Kidney epithelial cell (primary cell): ENCODE measurements around the gene GART. TPM values are rescaled to one million over a fixed set of nuclear protein-coding genes. Genes with fewer than 3 reads are reported as not detected.

Experiments used
- DNase-seq: peaks from one replicate; pipeline ENCODE4 v3.0.0-alpha.2; 2010; ENCODE audit warnings: low read depth
- H3K27me3 ChIP-seq: 2 replicates; pipeline ENCODE4 v1.6.0; 2011; ENCODE audit warnings: low read length; ENCODE audit not compliant: control insufficient read depth, insufficient read depth
- H3K36me3 ChIP-seq: 2 replicates; pipeline ENCODE4 v1.5.1; 2011; ENCODE audit warnings: low read length; ENCODE audit not compliant: control insufficient read depth, insufficient read depth
- H3K4me3 ChIP-seq: 2 replicates; pipeline ENCODE4 v1.5.1; 2011; ENCODE audit warnings: low read depth, mild to moderate bottlenecking, control low read depth, low read length
- total RNA-seq: library from RNA; depleted of rRNA; stranded (reverse); fragments of >200 nt; gene quantifications from 2 replicates; pipeline ENCODE4 v1.2.3, GENCODE V29; 2015
- TF ChIP-seq, protein P1 (sequence below): IDR thresholded peaks from 2 replicates; pipeline ENCODE4 v1.5.1; 2011; ENCODE audit warnings: mild to moderate bottlenecking, moderate library complexity, low read length, control low read depth, inconsistent platforms; ENCODE audit not compliant: insufficient read depth, poor library complexity, severe bottlenecking

The GART gene
- total RNA-seq, 1 donor from 2014 or later = 161 TPM

DNA sequence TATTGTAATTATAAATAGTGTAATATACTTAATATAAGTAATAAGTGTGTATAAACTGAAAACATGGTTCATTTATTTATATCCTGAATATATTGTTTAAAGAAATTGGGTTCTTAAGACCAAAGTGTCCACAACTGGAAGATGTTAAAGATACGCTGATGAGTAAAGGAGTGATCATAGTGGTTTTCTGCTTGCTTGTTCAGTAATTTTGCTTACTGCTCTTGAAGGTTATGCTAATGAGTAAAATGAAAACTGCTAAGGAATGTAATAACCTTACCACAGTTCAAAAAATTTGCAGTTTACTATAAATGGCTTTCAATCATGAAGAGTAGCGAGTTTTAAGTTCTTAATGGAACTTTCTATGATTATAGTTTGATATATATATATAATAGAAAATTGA, 24.6 kb upstream of the GART start:
- no peak overlapping the region for H3K4me3 ChIP-seq
- peaks cover 1% of the 10 kb centered on the region for H3K36me3 ChIP-seq
- H3K27me3 ChIP-seq = no peaks in the 10 kb centered on the region
- DNase-seq = no peak
- TF ChIP-seq, protein P1, sequence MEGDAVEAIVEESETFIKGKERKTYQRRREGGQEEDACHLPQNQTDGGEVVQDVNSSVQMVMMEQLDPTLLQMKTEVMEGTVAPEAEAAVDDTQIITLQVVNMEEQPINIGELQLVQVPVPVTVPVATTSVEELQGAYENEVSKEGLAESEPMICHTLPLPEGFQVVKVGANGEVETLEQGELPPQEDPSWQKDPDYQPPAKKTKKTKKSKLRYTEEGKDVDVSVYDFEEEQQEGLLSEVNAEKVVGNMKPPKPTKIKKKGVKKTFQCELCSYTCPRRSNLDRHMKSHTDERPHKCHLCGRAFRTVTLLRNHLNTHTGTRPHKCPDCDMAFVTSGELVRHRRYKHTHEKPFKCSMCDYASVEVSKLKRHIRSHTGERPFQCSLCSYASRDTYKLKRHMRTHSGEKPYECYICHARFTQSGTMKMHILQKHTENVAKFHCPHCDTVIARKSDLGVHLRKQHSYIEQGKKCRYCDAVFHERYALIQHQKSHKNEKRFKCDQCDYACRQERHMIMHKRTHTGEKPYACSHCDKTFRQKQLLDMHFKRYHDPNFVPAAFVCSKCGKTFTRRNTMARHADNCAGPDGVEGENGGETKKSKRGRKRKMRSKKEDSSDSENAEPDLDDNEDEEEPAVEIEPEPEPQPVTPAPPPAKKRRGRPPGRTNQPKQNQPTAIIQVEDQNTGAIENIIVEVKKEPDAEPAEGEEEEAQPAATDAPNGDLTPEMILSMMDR = no peak

DNA sequence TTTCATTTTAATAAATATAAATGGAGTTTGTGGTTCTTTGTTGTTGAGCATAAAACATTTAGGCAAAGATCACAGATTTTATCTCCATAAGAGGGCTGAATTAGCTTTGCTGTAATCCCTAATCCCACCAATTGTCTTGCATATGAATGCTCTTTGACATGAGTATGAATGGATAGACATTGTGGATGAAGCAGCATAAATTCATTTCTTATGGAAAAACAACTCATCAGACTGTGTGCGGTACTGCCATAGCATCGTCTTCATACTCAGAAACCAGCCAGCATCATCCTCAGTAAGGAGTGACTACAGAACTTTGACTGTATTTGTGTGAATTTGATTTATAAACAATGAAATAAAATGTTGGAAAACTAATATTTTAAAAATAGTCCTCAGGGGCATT, 20.5 kb upstream of the GART start:
- no peak for DNase-seq
- Histone ChIP-seq H3K4me3 (no peak overlapping the region), H3K36me3 (peaks cover 1% of the 10 kb centered on the region), H3K27me3 (no peaks in the 10 kb centered on the region)
- TF ChIP-seq, protein P1 = no peak

DNA sequence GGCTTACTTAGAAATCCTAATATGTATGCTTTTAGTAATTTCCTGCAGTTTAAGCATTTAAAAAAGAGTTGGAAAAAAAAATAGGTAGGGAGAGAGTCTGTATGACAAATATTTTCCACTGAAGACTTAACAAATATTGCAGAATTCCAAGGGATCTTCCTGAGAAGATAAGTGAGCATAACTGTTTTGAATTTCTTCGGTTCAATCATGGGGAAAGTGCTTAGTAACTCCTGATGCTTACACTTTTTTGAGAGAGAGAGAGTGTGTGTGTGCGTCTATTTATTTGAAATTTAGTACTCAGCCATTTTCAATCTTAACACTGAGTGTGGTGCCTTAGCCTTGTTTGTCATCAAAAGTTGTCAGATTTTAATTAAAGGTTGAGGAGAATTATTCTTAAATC, 19.5 kb upstream of the GART start:
- TF ChIP-seq, protein P1 = no peak
- Histone ChIP-seq H3K27me3 (no peaks in the 10 kb centered on the region), H3K4me3 (no peak overlapping the region), H3K36me3 (peaks cover 1% of the 10 kb centered on the region)
- DNase-seq = no peak

DNA sequence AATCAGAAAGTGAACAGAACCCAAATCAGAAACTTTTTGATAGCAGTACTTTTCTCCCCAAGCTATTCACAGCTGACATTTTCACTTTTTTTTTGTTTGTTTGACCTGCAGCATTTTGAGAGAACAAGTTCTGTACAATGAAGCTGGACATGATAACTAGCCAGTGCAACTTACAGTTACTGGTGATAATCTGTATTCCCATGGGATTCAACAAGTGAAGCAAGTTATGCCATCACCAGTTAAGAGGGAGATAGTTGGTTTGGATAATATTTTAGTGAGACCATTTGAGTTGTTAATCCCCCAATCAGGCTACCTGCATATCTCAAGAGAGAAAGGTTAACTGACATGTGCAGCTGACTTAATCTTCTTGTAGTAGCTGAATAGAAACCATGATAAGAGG, 19.0 kb upstream of the GART start:
- H3K27me3 ChIP-seq = no peaks in the 10 kb centered on the region
- peaks cover 1% of the 10 kb centered on the region for H3K36me3 ChIP-seq
- H3K4me3 ChIP-seq = no peak overlapping the region
- TF ChIP-seq, protein P1 = no peak
- DNase-seq = no peak

DNA sequence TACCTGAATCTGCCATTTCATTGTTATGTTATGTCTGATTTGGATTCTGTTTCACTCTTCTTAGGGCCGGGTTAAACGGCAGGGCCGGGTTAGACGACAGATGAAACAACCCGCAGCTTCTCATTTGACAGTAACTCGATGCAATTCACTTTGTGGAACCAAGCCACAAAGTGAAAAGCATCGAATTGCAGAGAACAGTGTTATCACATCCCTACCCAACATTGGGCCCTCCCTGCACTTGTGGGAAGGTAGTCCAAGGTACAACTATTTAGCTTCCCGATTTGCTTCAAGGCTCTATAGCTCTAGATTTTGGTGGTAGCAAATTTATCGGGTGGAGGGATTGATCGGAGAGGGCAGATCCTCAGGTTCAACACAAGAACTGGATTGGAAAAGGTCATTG, 17.9 kb upstream of the GART start:
- Histone ChIP-seq H3K27me3 (no peaks in the 10 kb centered on the region), H3K36me3 (peaks cover 1% of the 10 kb centered on the region), H3K4me3 (no peak overlapping the region)
- DNase-seq = no peak
- TF ChIP-seq, protein P1 = no peak

DNA sequence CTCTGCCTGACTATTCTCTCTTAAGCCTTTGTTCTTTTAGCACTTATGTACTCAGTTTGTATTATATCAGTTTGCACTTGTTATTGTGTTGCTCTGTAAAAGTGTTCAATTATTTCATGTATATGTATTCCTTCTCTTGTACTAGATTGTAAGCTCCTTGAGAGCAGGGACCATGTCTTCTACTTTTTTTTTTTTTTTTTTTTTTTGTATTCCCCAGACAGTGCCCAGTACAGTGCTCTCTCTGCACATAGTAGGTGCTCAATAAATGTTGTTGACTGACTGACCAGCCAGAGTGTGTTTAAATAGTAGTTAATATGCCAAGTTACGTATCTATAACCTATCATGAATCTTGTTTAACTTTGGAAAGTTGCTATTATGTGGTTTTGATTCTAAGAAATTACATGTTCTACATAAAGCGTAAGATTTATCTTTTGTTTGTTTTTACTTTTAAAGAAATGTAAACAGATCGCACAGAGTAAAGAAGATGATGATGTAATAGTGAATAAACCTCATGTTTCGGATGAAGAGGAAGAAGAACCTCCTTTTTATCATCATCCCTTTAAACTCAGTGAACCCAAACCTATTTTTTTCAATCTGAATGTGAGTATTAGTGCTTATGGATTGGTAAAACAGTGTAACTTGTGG, 17.0 kb upstream of the GART start:
- Histone ChIP-seq H3K36me3 (peaks cover 1% of the 10 kb centered on the region), H3K4me3 (no peak overlapping the region), H3K27me3 (no peaks in the 10 kb centered on the region)
- no peak for DNase-seq
- TF ChIP-seq, protein P1 = no peak
